Smooth muscle cell (in vitro differentiated cells): Measurements from ENCODE around the gene HDAC8. TPM values are rescaled to one million over a fixed set of nuclear protein-coding genes. Genes with fewer than 3 reads are reported as not detected.
A peak's percentile ranks its signal among the peaks of the same experiment; 100 is the strongest.
"Not testable (repeated sequence)": the region's sequence is repeated elsewhere in the genome, so short reads cannot be mapped to it uniquely, and the experiment has no call there.

Experiments used
- DNase-seq: peaks from one replicate; lab custom pipeline; 2025; ENCODE audit not compliant: unreplicated experiment; lab: John Stamatoyannopoulos, UW
- H2AFZ ChIP-seq: fragments of 200-600 bp; sonication (generic); 2 replicates; pipeline ENCODE4 v1.6.0; 2016; ENCODE audit warnings: antibody characterized with exemption, low read depth, mild to moderate bottlenecking
- H3F3A ChIP-seq: fragments of 200-600 bp; sonication (generic); 2 replicates; pipeline ENCODE4 v1.6.0; 2017; ENCODE audit warnings: antibody characterized with exemption, low read depth
- H3K27ac ChIP-seq: fragments of 200-600 bp; sonication (generic); 2 replicates; pipeline ENCODE4 v1.5.1; 2016; ENCODE audit warnings: low read depth, mild to moderate bottlenecking
- H3K27me3 ChIP-seq: fragments of 200-600 bp; sonication (generic); 2 replicates; pipeline ENCODE4 v1.6.1; 2016; ENCODE audit warnings: low read depth, mild to moderate bottlenecking
- H3K36me3 ChIP-seq: fragments of 200-600 bp; sonication (generic); 2 replicates; pipeline ENCODE4 v1.5.1; 2016; ENCODE audit warnings: low read depth
- H3K4me1 ChIP-seq: fragments of 200-600 bp; sonication (generic); 2 replicates; pipeline ENCODE4 v1.5.1; 2016; ENCODE audit warnings: low read depth
- H3K4me2 ChIP-seq: fragments of 200-600 bp; sonication (generic); 2 replicates; pipeline ENCODE4 v1.6.0; 2016; ENCODE audit warnings: mild to moderate bottlenecking
- H3K4me3 ChIP-seq: fragments of 200-600 bp; sonication (generic); 2 replicates; pipeline ENCODE4 v1.5.1; 2016; ENCODE audit warnings: mild to moderate bottlenecking
- H3K79me2 ChIP-seq: fragments of 200-600 bp; sonication (generic); 2 replicates; pipeline ENCODE4 v1.6.0; 2016; ENCODE audit warnings: low read depth, mild to moderate bottlenecking
- H3K9ac ChIP-seq: fragments of 200-600 bp; sonication (generic); 2 replicates; pipeline ENCODE4 v1.6.0; 2016; ENCODE audit warnings: low read depth
- H3K9me3 ChIP-seq: fragments of 200-600 bp; sonication (generic); replicated peaks from 2 replicates; pipeline ENCODE4 v1.5.1; 2016; ENCODE audit warnings: low read depth
- H4K20me1 ChIP-seq: fragments of 200-600 bp; sonication (generic); 2 replicates; pipeline ENCODE4 v1.6.0; 2016; ENCODE audit warnings: low read depth
- WGBS: methylation state at CpG from one replicate; pipeline ENCODE4 v1.1.7; 2016; ENCODE audit warnings: low lambda C conversion rate; 5-methylcytosine and 5-hydroxymethylcytosine counted together
- polyA plus RNA-seq: library from polyadenylated mRNA; unstranded; fragments of >200 nt; fragmentation: Nextera tagmentation; extraction: Ambion mirVana; gene quantifications from 2 replicates; pipeline ENCODE4 v1.2.1, GENCODE V29; 2016
- total RNA-seq: library from RNA; depleted of rRNA; stranded (reverse); fragments of >200 nt; gene quantifications from 2 replicates; pipeline ENCODE4 v1.2.3, GENCODE V29; 2014
- TF ChIP-seq, protein P1 (sequence below): fragments of 200-600 bp; sonication (generic); IDR thresholded peaks from 2 replicates; pipeline ENCODE4 v1.5.1; 2017; ENCODE audit warnings: borderline replicate concordance, mild to moderate bottlenecking, antibody characterized with exemption; ENCODE audit not compliant: insufficient read depth, poor library complexity, severe bottlenecking

Gene HDAC8
- total and polyA plus RNA-seq, 2 experiments from 2014 or later, result 23.1 to 40.7 TPM

DNA sequence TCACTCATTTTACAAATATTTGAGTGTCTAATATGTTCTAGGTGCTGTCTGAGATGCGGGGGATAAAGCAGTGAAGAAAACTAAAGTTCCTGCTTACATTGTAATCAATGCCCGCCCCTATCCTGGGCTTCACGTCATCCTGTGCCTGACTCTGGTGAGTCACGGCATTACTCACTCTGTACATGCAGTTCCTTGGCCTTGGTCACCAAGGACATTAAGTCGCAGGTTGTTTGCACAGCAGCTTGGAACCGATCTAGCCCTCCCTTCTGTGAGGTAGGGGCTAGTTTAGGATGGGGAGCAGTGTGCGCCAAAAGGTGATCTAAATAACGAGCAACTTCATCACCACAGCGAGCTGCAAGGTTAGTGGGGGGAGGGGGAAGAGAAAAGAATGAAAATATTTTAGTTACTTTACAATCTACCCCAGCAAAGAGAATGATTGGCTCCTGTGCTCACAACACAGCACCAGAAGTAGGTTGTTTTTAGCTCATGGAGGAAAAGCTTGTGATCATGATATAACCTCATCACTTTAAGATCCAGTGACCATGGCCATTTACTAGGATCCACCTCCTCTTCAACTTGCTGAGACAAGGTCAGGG, 48.0 kb upstream of the HDAC8 start:
- Histone ChIP-seq H4K20me1 (no peaks in the 10 kb centered on the region), H3K36me3 (no peaks in the 10 kb centered on the region), H3K4me2 (no peak overlapping the region), H2AFZ (no peak overlapping the region), H3F3A (no peaks in the 10 kb centered on the region), H3K27ac (peak overlapping the region; percentile 64), H3K9ac (peak overlapping the region; percentile 39), H3K9me3 (no peaks in the 10 kb centered on the region), H3K4me1 (no peaks in the 10 kb centered on the region), H3K27me3 (no peaks in the 10 kb centered on the region), H3K4me3 (no peak overlapping the region), H3K79me2 (no peaks in the 10 kb centered on the region)
- WGBS, result 52% methylated on average over 9 of the region's 9 CpGs
- TF ChIP-seq, protein P1, sequence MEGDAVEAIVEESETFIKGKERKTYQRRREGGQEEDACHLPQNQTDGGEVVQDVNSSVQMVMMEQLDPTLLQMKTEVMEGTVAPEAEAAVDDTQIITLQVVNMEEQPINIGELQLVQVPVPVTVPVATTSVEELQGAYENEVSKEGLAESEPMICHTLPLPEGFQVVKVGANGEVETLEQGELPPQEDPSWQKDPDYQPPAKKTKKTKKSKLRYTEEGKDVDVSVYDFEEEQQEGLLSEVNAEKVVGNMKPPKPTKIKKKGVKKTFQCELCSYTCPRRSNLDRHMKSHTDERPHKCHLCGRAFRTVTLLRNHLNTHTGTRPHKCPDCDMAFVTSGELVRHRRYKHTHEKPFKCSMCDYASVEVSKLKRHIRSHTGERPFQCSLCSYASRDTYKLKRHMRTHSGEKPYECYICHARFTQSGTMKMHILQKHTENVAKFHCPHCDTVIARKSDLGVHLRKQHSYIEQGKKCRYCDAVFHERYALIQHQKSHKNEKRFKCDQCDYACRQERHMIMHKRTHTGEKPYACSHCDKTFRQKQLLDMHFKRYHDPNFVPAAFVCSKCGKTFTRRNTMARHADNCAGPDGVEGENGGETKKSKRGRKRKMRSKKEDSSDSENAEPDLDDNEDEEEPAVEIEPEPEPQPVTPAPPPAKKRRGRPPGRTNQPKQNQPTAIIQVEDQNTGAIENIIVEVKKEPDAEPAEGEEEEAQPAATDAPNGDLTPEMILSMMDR, result no peak
- peak; percentile 0 for DNase-seq

DNA sequence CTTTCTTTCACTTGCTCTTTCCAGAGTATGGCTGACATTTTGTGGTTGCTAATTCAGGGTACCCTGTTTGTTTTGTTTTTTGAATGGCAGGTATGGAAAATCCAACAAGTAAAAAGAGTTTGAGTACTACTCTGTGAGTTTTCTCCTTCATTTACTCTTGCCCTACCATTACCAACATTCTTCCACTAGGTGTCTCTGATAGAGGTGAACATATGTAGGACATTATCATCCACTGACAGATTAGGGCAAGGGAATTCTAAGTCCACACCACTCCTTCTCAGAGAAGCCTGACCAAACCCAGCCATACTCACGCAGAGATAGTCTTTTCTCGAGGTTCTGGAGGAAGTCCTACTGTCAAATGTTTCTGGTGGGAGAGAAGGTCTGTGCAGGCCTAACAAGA, 36.7 kb upstream of the HDAC8 start:
- no peaks in the 10 kb centered on the region for H3K4me1 ChIP-seq
- no peaks in the 10 kb centered on the region for H3K36me3 ChIP-seq
- WGBS, result 62% methylated on average over 2 of the region's 2 CpGs
- DNase-seq, result no peak
- no peak overlapping the region for H3K4me2 ChIP-seq
- TF ChIP-seq, protein P1, result no peak
- no peak overlapping the region for H2AFZ ChIP-seq
- H4K20me1 ChIP-seq, result no peaks in the 10 kb centered on the region
- H3F3A ChIP-seq, result no peaks in the 10 kb centered on the region
- H3K79me2 ChIP-seq, result no peaks in the 10 kb centered on the region
- no peak overlapping the region for H3K9ac ChIP-seq
- no peaks in the 10 kb centered on the region for H3K9me3 ChIP-seq
- H3K4me3 ChIP-seq, result no peak overlapping the region
- no peaks in the 10 kb centered on the region for H3K27me3 ChIP-seq
- no peak overlapping the region for H3K27ac ChIP-seq

DNA sequence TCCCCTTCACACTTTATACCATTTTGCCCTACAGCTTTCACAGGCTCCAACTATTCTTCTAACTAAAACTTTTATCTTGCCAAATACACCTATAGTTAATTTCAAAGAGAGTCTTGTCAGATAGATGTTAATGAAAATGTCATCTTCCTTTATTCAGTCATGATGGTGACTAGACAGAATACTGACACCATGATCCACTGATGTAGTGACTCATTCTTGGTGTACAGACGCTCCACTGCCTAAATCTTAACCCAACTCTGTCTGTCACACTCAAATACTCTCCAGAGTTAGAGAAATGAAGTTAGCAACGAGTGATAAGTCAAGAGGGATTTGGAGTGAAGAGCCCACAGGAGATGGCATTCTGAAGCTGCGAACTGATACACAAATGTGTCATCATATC, 32.1 kb upstream of the HDAC8 start:
- H3K27ac ChIP-seq, result no peak overlapping the region
- no peaks in the 10 kb centered on the region for H3K36me3 ChIP-seq
- no peak overlapping the region for H2AFZ ChIP-seq
- 41% methylated on average over 3 of the region's 3 CpGs for WGBS
- H3F3A ChIP-seq, result no peaks in the 10 kb centered on the region
- H3K4me1 ChIP-seq, result no peaks in the 10 kb centered on the region
- no peak for DNase-seq
- H3K79me2 ChIP-seq, result no peaks in the 10 kb centered on the region
- TF ChIP-seq, protein P1, result no peak
- no peaks in the 10 kb centered on the region for H3K27me3 ChIP-seq
- no peaks in the 10 kb centered on the region for H4K20me1 ChIP-seq
- H3K4me3 ChIP-seq, result no peak overlapping the region
- no peak overlapping the region for H3K4me2 ChIP-seq
- H3K9ac ChIP-seq, result no peak overlapping the region
- H3K9me3 ChIP-seq, result no peaks in the 10 kb centered on the region

DNA sequence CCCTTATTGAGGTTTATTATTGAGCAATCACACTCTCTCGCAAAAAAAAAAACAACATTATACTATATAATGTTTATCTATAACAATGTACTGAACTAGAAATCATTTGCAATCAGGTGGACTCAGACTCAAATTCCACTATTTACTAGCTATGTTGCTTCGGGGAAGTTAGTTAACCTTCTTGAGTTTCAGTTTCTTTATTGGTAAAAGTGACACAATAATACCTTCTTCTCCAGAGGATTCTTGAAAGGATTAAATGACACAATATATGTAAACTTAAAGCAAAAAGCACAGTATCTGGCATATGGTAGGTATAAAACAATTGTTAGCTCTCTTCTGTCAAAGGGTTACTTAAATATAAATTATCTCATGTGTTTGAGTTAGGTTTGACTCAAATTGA, 31.5 kb upstream of the HDAC8 start:
- TF ChIP-seq, protein P1, result no peak
- no peaks in the 10 kb centered on the region for H3F3A ChIP-seq
- 86% methylated on average over 2 of the region's 2 CpGs for WGBS
- H3K4me1 ChIP-seq, result no peaks in the 10 kb centered on the region
- no peaks in the 10 kb centered on the region for H3K9me3 ChIP-seq
- no peak overlapping the region for H3K27ac ChIP-seq
- no peak overlapping the region for H3K4me2 ChIP-seq
- no peaks in the 10 kb centered on the region for H4K20me1 ChIP-seq
- H3K9ac ChIP-seq, result no peak overlapping the region
- no peak overlapping the region for H3K4me3 ChIP-seq
- no peak overlapping the region for H2AFZ ChIP-seq
- H3K79me2 ChIP-seq, result no peaks in the 10 kb centered on the region
- H3K36me3 ChIP-seq, result no peaks in the 10 kb centered on the region
- no peak for DNase-seq
- no peaks in the 10 kb centered on the region for H3K27me3 ChIP-seq

DNA sequence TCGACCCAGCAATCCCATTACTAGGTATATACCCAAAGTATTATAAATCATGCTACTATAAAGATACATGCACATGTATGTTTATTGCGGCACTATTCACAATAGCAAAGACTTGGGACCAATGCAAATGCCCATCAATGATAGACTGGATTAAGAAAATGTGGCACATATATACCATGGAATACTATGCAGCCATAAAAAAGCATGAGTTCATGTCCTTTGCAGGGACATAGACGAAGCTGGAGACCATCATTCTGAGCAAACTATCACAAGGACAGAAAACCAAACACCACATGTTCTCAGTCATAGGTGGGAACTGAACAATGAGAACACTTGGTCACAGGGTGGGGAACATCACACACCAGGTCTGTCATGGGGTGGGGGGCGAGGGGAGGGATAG, 18.4 kb upstream of the HDAC8 start:
- H2AFZ ChIP-seq, H3K4me1 ChIP-seq, H3K27ac ChIP-seq, H3K9ac ChIP-seq, DNase-seq, H4K20me1 ChIP-seq, H3K36me3 ChIP-seq, H3K27me3 ChIP-seq, H3F3A ChIP-seq, H3K9me3 ChIP-seq, H3K4me2 ChIP-seq, H3K79me2 ChIP-seq, H3K4me3 ChIP-seq: not testable (repeated sequence)
- WGBS, result 65% methylated on average over 4 of the region's 4 CpGs
